SK-MEL-5 (cell line): ENCODE results near the gene CTBP2. TPM values are rescaled to one million over a fixed set of nuclear protein-coding genes. Genes with fewer than 3 reads are reported as not detected.

Experiments used
- DNase-seq: peaks from one replicate; pipeline ENCODE4 v3.0.0-alpha.2; 2016; ENCODE audit warnings: low read depth, low spot score
- in situ Hi-C: cut with HindIII; loops from 2 replicates; pipeline ENCODE4 v1.10.0; 2016; ENCODE audit warnings: low sequenced_read_pairs, high pct_unique_total_duplicates, low pct_unique_long_range_greater_than_20kb
- total RNA-seq: library from RNA; depleted of rRNA; stranded (reverse); fragments of >200 nt; shearing (Covaris generic); gene quantifications from 2 replicates; pipeline ENCODE4 v1.2.3, GENCODE V29; 2014

Gene CTBP2
- total RNA-seq, 1 experiment from 2014 or later, result 38.1 TPM

DNA sequence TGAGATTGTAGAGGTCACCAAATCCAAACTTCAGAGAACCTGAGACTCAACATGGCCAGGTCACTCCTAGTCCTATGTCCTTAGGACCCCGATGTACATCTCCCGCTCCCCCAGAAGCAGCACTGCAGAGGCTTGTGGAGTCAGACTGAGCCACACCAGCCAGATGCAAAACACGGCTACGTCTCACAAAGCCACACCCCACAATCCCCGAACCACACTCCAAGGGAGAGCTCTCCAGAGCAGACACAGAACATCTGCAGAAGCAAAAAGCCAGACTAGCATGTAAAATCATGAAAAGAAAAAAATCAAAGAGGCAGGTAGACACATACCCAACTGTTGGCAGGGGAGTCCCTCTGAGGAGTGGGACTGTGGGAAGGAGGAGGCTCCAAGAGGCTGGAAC lies 104.9 kb downstream of the CTBP2 start:
- in situ Hi-C loops, result no loop called here
- no peak for DNase-seq

DNA sequence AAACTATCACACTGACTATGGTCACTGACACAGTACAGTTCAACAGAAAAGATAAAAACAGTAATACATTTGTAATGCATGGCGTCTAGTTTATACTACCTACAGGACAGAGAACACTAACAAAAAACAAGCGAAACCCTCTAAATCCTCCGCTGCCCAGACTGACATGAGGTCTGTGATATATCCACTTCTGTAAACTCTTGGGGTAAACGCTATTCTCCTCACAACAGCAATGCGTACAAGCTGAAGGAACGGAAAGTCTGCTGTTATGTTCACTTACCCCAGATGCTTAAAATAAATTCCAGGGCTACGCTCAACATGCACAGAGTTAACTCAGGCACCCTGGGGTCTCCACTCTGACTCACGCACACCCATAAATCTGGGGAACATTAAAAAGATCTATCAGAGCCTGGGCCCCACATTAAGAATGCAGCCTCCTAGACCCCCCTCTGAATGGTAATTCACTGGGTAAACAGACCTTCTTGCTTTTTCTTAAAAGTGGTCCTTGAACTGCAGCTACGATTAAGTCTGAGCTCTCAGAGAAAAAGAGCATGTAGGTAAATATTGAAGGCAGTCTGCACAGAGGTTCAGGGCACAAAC lies 105.6 kb downstream of the CTBP2 start:
- in situ Hi-C loops, result no loop called here

GRCh38 chr10:125054216-125054615 lies 106.1 kb downstream of the CTBP2 start:
- no peak for DNase-seq
- in situ Hi-C loops, result no loop called here

More for the DNA sequence above, 105.6 kb downstream of the CTBP2 start:
- no peak for DNase-seq

GRCh38 chr10:125052146-125052545 lies 108.2 kb downstream of the CTBP2 start:
- no peak for DNase-seq
- in situ Hi-C loops, result no loop called here

DNA sequence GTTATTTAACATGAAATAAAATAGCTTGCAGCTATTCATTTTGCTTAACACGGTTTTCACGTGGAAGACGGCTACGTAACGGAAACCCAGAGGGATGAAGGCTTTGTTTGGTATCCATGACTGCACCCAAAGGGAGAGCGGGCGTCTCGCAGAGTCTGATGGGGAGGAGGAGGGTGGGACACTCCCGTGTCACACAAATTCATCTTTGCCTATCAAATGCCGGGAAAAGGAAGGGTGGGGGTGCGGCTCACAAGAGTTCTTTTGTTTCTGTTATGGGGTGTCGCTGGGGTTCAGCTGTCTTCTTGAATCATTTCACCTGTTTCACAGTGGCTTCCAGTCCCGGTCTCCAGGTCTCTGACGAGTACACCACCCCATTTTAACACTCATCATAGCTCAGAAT lies 110.0 kb downstream of the CTBP2 start:
- in situ Hi-C loops, result no loop called here
- DNase-seq, result no peak

DNA sequence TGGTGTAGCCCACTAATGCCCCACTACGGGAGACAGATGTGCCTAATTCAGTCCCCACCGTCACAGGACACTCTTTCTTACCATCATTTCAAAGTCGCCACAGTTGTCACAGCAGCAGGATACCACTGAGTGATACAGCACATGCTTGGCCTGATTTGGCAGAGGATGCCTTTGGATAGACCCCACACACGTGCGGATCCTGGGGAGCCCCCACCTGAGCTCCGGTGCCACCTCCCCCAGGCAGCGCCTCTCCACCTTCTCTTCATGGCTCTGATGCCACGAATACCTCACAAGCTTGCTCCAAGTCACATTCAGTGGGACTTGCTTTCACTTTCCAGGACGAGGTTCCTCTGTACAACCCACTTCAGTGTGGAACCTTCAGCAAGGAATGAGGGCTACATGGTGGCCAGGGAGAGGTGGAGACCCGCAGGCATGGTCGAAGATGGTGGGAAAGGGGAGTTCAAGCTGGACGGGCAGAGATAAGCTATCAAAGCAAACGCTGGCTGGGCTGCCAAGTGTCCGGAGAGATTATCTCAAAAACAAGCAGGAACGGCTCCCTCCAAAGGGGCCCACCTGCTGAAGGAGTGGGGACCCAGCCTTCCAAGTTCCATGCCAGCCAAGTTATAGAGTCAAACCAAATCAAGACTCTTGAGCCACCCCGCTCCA lies 111.0 kb downstream of the CTBP2 start:
- in situ Hi-C loops, result no loop called here
- DNase-seq, result no peak

DNA sequence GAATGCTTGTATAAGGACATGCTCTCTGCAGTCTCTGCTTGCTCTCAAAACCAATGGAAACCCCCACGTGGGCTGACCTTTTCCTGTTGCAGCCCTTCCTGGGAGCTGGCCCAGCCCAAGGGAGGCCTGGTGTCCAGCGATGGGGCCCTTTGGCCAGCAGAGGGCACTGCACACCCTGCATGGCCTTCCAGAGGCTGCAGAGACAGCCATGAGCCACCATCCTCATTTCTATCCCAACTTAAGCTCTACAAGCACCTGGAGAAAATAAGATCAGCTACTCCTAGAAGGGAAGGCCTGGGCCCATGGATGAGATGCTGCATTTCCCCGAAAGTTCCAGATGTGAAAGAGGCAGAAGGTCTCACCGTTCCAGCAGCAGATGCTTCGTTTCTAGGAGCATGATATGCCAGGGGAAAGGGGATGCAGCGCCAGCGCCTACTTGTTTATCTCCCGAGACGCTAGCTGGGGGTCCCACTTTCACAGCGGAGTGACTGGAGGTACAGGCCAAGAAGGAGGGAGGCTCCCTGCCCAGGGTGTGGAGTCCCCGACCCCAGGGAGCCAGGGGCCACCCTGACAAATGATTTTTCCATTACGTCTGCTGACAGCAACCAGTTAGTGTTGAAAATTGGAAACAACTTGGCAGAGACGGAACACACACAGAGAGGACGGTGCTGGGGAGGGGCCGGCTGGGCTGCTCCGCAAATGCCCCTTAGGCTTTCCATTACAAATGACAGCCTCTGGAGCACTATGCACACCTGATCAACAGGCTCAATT lies 112.1 kb downstream of the CTBP2 start:
- in situ Hi-C loops, result no loop called here
- DNase-seq, result peak; percentile 90

- in situ Hi-C loops, result no loop called here
- no peak for DNase-seq
These were observed 116.3 kb downstream of the CTBP2 start for GRCh38 chr10:125043841-125044658.

- DNase-seq, result no peak
- in situ Hi-C loops, result no loop called here
These were observed 118.4 kb downstream of the CTBP2 start for GRCh38 chr10:125041856-125042506.

DNA sequence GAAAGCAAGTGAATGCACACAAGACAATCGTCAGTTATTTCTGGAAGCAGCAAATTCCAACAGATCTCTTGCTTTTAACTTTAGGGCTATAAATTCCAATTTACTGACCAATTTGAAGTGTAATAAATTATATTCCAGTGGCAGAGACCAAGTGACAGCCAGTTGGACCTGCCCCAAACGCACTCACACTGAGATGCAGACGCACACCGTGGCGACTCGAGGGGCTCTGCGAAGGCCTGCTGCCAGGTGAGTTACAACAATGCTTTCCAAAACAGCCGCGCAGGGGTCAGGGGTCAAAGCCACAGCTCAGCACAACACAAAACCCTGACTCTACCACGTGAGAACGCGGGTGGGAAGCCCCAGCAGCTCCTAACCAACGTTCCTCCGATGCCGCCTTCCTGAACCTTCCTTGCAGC lies 121.0 kb downstream of the CTBP2 start:
- in situ Hi-C loops, result no loop called here
- no peak for DNase-seq

DNA sequence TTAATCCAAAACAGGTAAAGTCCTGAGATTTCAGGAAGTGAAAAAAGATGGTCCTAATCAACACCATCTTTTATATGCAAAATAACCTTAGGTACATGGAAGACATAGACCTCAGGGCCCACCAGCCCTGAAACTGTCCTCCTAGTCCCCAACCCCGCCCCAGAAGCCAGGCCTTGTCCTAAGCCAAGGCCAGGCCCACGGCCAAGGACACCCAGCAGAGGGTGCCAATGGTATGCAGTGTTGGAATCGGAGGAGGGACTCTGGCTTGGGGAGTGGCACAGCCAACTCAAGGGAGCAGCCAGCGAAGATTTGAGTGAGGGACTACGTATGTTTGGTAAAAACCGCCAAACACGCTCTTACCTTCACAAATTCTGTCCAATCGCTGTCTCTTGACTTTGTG lies 121.7 kb downstream of the CTBP2 start:
- peak; percentile 67 for DNase-seq
- in situ Hi-C loops, result no loop called here

GRCh38 chr10:125037145-125037877 lies 123.1 kb downstream of the CTBP2 start:
- peak; percentile 59 for DNase-seq
- in situ Hi-C loops, result no loop called here

DNA sequence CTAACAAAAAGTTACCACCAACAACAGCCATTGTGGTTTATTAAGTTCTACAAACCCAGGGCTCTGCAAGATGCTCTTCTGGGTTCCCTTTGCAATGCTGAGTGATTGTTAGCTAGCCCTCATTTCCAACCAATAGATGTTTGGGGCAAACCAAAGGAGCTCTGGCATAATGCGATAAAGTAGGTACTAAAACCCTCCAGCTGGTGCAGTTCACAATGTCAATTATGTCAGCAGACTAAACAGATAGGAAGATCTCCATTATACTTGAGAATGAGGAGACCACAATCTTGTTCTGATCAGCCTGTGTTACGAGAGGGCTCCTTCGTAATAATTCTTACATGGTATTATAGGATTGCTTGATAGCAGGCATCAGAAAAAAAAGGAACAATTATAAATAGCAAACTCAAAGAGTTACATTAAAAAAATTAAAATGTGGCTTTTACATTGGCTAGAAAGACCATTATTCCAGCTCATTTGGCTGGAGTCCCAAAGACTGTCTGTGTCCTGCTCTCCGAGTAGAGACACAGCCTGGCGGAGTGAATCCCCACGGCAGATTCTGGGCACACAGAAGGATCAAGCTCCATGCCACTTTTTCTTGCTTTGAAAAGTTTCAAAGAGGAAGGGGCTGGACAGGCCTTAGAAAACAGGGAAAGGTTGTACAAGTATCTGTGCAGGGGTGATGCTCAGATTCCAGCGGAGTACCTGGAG lies 124.6 kb downstream of the CTBP2 start:
- no peak for DNase-seq
- in situ Hi-C loops, result no loop called here

- DNase-seq, result no peak
- in situ Hi-C loops, result no loop called here
These were observed 125.2 kb downstream of the CTBP2 start for GRCh38 chr10:125035136-125035535.

GRCh38 chr10:125034675-125035074 lies 125.7 kb downstream of the CTBP2 start:
- DNase-seq, result no peak

DNA sequence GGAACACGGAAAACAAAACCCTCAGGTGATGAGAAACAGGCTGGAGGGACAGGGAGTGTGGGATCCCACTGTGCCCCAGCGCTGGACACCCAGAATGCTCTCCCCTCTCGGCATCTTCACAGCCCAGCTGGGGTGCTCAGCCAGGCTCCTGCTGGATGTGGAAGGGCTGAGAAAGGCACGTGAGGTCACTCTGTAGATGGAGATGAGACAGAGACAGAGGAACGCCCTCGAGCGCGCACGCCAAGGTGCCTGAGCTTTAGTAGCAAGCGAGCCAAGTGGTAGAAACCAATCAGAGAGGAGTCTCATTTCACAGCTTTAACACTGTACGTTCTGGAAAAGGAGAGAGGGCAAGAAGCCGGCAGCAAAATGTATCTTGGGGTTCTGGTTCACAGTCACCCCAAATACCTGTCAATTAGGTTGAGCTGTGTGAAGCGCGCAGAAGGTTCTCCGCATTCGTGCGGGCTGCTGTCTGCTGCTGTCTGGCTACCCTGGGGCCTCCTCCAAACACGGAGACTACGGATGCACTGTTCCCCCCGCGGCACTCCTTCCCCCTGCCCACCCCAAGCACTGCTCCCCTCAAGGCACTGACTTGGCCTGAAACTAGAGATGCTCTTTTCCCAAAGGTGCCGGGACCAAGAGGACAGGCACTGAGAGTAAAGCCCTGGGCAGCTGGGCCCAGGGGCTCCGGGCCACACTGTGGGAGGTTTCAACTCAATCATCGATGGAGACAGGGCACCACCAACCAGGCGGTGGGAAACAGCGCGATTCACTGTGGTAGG lies 127.0 kb downstream of the CTBP2 start:
- in situ Hi-C loops, result no loop called here
- DNase-seq, result no peak

More at GRCh38 chr10:125034675-125035074, 125.7 kb downstream of the CTBP2 start:
- in situ Hi-C loops, result no loop called here
